Occipital lobe (tissue), 2 donors: Measurements from ENCODE around the gene KPRP. TPM values are rescaled to one million over a fixed set of nuclear protein-coding genes. Genes with fewer than 3 reads are reported as not detected.

Experiments used
- DNase-seq: peaks from one replicate; lab custom pipeline; 2025; lab: John Stamatoyannopoulos, UW
- total RNA-seq: library from RNA; depleted of rRNA; stranded (reverse); fragments of >200 nt; gene quantifications from one replicate; pipeline ENCODE4 v1.2.3, GENCODE V29; 2014

KPRP gene
- not detected for total RNA-seq

GRCh38 chr1:152757747-152758146 is at the start of gene KPRP:
TSS of gene KPRP (plus strand) at chr1:152758025. CDS start at chr1:152759589, 1,564 bp downstream.
- no peak for DNase-seq

DNA sequence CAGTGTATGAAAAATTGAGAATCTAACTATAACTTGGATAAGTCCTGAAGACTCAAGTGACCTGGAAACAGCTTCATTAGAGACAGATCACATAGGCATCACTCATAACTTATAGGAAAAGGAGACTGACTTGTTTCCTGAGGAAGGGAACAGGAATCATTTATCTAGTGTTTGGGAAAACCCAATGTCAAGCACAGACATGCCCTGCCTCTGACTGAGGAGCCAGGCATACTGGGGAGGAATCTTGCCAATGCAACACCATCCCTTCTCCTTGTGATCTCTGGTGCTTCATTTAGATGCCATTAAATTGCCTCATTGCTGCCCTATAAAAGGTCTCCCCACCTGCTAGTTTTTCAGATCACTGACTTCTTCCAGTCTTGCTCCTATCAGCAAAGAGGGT is 39.6 kb upstream of the KPRP start:
- DNase-seq = no peak

- DNase-seq = no peak
Measured at GRCh38 chr1:152725261-152725660, 32.6 kb upstream of the KPRP start.

- DNase-seq = no peak
Measured at GRCh38 chr1:152728986-152729385, 28.8 kb upstream of the KPRP start.

- no peak for DNase-seq
Measured at GRCh38 chr1:152735648-152736047, 22.2 kb upstream of the KPRP start.

GRCh38 chr1:152737997-152738396 is 19.8 kb upstream of the KPRP start:
- no peak for DNase-seq

DNA sequence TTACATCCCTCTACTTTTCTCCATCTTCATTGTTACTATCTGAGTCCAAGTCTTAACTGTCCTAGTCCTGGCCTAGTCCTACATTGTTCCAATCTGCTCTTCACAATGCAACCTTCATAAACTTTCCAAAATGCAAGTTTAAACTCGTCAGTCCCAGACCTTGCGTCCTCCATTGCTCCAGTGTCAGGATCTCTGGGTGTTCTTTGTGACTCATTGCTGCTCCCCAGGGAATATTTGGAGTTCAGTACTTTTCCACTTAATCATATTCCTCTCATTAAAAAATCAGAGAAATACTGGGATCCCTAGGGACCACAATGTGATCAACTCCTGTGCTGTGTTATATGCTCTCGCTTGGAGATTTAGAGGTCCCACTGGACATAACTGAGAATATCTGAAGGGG is 18.0 kb upstream of the KPRP start:
- no peak for DNase-seq

DNA sequence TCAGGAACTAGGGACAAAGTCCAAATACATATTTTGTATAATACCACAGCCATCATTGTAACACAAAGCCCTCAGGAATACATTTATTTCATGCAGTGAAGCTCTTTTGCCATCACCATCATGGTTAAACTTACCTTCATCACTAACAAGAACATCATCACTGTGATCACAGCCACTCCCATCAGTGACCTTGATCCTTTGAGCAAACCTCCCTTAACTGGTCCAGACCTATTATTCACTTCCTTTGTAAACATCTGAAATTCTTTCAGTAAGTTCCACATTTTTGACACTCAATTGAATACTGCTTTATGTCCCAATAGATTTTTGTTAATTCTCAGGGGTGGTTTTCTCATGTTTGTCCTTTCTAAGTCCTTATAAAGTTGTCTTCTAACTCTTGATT is 16.2 kb upstream of the KPRP start:
- no peak for DNase-seq

GRCh38 chr1:152743371-152744145 is 14.3 kb upstream of the KPRP start:
- no peak for DNase-seq

GRCh38 chr1:152745289-152745704 is 12.5 kb upstream of the KPRP start:
- no peak for DNase-seq

- no peak for DNase-seq
Measured at GRCh38 chr1:152745765-152746444, 11.9 kb upstream of the KPRP start.

- DNase-seq = no peak
Measured at GRCh38 chr1:152747831-152748230, 10.0 kb upstream of the KPRP start.

GRCh38 chr1:152752225-152752624 is 5.6 kb upstream of the KPRP start:
- DNase-seq = no peak

GRCh38 chr1:152753586-152753985 is 4.2 kb upstream of the KPRP start:
- DNase-seq = no peak

GRCh38 chr1:152756872-152757271 is 953 bp upstream of the KPRP start:
- DNase-seq = no peak

DNA sequence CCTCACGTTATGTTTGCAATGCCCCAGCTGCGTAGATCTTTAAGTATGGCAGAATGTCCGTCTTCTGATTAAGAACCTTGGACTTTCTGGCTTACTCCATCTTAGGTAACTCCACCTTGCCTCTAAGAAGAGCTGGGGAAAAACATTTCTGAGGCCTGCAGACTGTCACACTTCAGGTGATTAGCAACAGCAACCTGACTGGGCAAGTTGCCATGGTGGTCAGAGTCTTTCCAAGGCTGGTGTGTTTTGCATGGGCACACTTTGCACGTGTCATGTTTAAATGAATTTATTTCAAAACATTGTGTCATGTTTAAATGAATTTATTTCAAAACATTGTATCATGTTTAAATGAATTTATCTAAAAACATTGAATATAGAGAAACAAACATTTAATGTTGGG is 811 bp downstream of the KPRP start:
- DNase-seq = no peak

DNA sequence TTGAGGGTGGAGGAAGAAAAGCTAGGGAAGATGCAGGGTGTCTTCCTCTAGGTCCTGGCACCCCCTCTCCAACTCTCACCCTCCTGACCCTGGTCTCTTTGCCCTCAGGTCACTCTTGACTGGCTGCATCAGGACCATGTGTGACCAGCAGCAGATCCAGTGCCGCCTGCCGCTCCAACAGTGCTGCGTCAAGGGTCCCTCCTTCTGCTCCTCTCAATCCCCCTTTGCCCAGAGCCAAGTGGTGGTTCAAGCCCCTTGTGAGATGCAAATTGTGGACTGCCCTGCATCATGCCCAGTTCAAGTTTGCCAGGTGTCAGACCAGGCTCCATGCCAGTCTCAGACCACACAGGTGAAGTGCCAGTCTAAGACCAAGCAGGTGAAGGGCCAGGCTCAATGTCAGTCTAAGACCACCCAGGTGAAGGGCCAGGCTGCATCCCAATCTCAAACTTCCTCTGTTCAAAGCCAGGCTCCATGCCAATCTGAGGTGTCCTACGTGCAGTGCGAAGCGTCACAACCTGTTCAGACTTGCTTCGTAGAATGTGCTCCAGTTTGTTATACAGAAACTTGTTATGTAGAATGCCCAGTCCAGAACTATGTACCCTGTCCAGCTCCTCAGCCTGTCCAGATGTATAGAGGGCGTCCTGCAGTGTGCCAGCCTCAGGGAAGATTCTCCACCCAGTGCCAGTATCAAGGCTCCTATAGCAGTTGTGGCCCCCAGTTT is 1.8 kb downstream of the KPRP start:
- DNase-seq = no peak

DNA sequence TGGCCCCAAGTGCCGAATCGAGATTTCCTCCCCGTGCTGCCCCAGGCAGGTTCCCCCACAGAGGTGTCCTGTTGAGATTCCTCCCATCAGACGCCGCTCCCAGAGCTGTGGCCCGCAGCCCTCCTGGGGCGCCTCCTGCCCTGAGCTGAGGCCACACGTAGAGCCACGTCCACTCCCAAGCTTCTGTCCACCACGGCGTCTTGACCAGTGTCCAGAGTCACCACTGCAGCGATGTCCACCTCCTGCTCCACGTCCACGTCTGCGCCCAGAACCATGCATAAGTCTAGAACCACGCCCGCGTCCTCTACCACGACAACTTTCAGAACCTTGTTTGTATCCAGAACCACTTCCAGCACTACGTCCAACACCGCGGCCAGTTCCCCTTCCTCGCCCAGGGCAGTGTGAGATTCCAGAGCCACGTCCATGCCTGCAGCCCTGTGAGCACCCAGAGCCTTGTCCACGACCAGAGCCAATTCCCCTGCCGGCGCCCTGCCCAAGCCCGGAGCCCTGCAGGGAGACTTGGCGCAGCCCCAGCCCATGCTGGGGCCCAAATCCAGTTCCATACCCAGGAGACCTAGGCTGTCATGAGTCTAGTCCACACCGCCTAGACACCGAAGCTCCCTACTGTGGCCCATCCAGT is 2.8 kb downstream of the KPRP start:
- DNase-seq = no peak

DNA sequence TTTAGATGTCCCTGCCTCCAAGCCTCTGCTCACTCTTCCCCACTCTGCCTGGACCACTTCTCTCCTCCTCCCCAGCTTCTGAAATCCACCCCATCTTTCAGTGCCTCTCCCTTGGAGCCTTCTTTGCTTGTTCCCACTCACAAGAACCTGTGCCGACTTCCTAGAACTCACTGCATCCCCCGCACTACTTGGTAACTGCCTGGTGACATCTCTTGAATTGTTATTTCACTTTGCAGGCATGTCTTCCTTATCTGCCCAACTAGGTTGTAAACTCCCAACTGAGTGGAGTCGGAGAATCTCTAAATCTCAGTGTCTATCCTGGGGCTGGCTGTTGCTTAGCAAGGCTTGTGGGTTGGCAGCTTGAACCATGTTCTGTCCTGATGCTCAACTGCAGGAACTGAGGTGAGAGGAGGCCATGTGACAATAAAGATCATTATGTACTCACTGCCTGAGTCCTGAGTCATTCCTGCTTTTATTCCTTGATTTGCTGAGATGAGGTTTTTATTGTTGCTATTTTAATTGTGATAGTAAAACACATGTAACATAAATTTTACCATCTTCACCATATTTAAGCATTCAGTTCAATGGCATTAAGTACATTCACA is 3.9 kb downstream of the KPRP start:
- peak; percentile 36 for DNase-seq

DNA sequence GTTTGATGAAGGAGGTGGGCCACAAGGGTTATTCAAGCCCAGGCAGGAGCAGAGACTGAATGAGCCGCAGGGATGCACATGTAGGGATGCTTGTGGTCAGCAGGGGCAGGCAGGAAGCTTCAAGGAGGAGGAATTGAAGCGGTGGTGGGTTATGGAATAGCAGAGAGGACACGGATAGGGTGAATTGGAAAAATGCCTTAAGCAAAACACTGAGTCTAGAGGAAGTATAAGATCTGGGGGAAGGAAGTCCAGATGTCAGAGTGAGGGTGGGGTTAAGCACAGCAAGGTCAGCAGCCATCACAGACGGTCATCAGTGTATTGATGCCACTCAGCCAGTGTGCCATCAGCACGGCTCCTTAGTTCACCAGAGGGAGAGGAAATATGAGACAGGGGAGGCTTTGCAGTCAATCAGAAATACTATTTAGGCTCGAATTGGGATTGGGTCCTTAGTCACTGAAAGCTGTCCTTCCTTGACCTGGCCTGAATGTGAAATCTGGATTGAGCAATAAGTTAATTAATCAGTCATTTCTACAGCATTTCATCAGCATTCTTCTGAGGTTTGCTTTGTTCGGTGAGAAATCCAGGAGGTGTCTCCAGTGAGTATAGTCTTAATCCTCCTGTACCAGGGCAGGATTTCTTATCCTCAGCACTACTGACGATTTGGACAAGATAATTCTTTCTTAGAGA is 11.2 kb downstream of the KPRP start:
- DNase-seq = no peak

GRCh38 chr1:152770411-152770810 is 12.6 kb downstream of the KPRP start:
- no peak for DNase-seq
